ENCODE measurements around the gene ARID1B.

- TF ChIP-seq, protein P1, sequence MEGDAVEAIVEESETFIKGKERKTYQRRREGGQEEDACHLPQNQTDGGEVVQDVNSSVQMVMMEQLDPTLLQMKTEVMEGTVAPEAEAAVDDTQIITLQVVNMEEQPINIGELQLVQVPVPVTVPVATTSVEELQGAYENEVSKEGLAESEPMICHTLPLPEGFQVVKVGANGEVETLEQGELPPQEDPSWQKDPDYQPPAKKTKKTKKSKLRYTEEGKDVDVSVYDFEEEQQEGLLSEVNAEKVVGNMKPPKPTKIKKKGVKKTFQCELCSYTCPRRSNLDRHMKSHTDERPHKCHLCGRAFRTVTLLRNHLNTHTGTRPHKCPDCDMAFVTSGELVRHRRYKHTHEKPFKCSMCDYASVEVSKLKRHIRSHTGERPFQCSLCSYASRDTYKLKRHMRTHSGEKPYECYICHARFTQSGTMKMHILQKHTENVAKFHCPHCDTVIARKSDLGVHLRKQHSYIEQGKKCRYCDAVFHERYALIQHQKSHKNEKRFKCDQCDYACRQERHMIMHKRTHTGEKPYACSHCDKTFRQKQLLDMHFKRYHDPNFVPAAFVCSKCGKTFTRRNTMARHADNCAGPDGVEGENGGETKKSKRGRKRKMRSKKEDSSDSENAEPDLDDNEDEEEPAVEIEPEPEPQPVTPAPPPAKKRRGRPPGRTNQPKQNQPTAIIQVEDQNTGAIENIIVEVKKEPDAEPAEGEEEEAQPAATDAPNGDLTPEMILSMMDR (IDR thresholded peaks at IDR 0.05) = no peak
- TF ChIP-seq POLR2A (IDR thresholded peaks at IDR 0.05) = no peak
Measured at GRCh38 chr6:157229713-157230112, 452.5 kb downstream of the ARID1B start.

All from adrenal gland (tissue), 5 donors.